Fibroblast of the aortic adventitia (primary cell): ENCODE data around the gene ZNF790. TPM values are rescaled to one million over a fixed set of nuclear protein-coding genes. Genes with fewer than 3 reads are reported as not detected.

Experiments
- DNase-seq: peaks from one replicate; pipeline ENCODE4 v3.0.0-alpha.2; 2010; ENCODE audit warnings: low read depth
- H3K4me3 ChIP-seq: 2 replicates; pipeline ENCODE4 v1.5.1; 2011; ENCODE audit warnings: low read depth, mild to moderate bottlenecking, control low read depth, low read length, moderate library complexity
- CTCF ChIP-seq: IDR thresholded peaks from 2 replicates; pipeline ENCODE4 v1.5.1; 2011; ENCODE audit warnings: mild to moderate bottlenecking, low read length, control low read depth, inconsistent platforms; ENCODE audit not compliant: insufficient read depth
- total RNA-seq: library from RNA; depleted of rRNA; stranded (reverse); fragments of >200 nt; gene quantifications from 2 replicates; pipeline ENCODE4 v1.2.3, GENCODE V29; 2012; ENCODE audit warnings: low replicate concordance

ZNF790 gene
- total RNA-seq, result 7.4 and 13.2 TPM in 2 replicates

- H3K4me3 ChIP-seq, result peak within 1 kb of the TSS; percentile 90
- no peak for TF ChIP-seq CTCF
- peak; percentile 94 for DNase-seq
These were observed at the start of gene ZNF790 for GRCh38 chr19:36837906-36838783. TSS of gene ZNF790 (minus strand) at chr19:36838387. CDS start at chr19:36825619, 12,768 bp downstream.

GRCh38 chr19:36876993-36877938 lies 39.1 kb upstream of the ZNF790 start:
- TF ChIP-seq CTCF, result no peak
- no peak overlapping the region for H3K4me3 ChIP-seq
- peak; percentile 1 for DNase-seq

- H3K4me3 ChIP-seq, result peak overlapping the region; percentile 100
- DNase-seq, result no peak
- no peak for TF ChIP-seq CTCF
These were observed 13.7 kb upstream of the ZNF790 start for GRCh38 chr19:36851898-36852297.

GRCh38 chr19:36850559-36851442 lies 12.6 kb upstream of the ZNF790 start, which contains the start of gene ZNF345:
TSS of gene ZNF345 (plus strand) at chr19:36850876. CDS start at chr19:36876831, 25,955 bp downstream.
- H3K4me3 ChIP-seq, result peak within 1 kb of the TSS; percentile 100
- no peak for TF ChIP-seq CTCF
- peak; percentile 96 for DNase-seq

GRCh38 chr19:36849701-36850558 lies 11.7 kb upstream of the ZNF790 start:
- no peak for TF ChIP-seq CTCF
- DNase-seq, result peak; percentile 90

More at GRCh38 chr19:36849701-36850558, 11.7 kb upstream of the ZNF790 start:
- H3K4me3 ChIP-seq, result peak overlapping the region; percentile 100
